ENCODE measurements around the gene PIP4K2C. TPM values are rescaled to one million over a fixed set of nuclear protein-coding genes. Genes with fewer than 3 reads are reported as not detected.

PIP4K2C gene
- total RNA-seq, 1 experiment from 2014 or later, result 37.1 TPM

GRCh38 chr12:57618966-57619433 lies 28.0 kb downstream of the PIP4K2C start:
- no peak overlapping the region for H3T11ph ChIP-seq (ENCODE audit: low read length)
- no peak overlapping the region for H3K14ac ChIP-seq (ENCODE audit: insufficient read depth, low read length)
- H4K91ac ChIP-seq (ENCODE audit: insufficient read length, low read depth, low read length), result no peak overlapping the region
- peak overlapping the region; percentile 71 for H3K4me2 ChIP-seq (ENCODE audit: insufficient read depth, insufficient read length, low read length)
- no peak overlapping the region for H2BK5ac ChIP-seq (ENCODE audit: insufficient read length, low read length)
- no peak overlapping the region for H3K56ac ChIP-seq (ENCODE audit: insufficient read length, low read depth, low read length)
- Mint-ChIP-seq H3K4me1 (peaks cover 30 to 37% of the 10 kb centered on the region in 2 experiments), H3K4me3 (peak overlapping the region; percentile 48 to 80; a peak in 4 of 5 replicates), H3K9me3 (peaks cover 0 to 5% of the 10 kb centered on the region in 2 experiments; a peak in 3 of 5 replicates), H3K36me3 (ENCODE audit: insufficient read depth in 1 of 3, low read depth in 3 of 3) (peaks cover 9 to 32% (median 17%) of the 10 kb centered on the region in 3 experiments), H3K27me3 (ENCODE audit: low read depth) (peaks cover 79% of the 10 kb centered on the region), H3K27ac (no peak overlapping the region; a peak in 1 of 7 replicates)
- WGBS (ENCODE audit: extremely low coverage, insufficient read length, low lambda C conversion rate), result no CpG with 5 or more reads among the region's 16 CpGs
- no peaks in the 10 kb centered on the region for H3K79me2 ChIP-seq (ENCODE audit: insufficient read depth, low read length)
- no peak overlapping the region for H2BK20ac ChIP-seq (ENCODE audit: low read depth, low read length, poor library complexity, severe bottlenecking)
- peaks cover 73% of the 10 kb centered on the region for H3K27me3 ChIP-seq (ENCODE audit: insufficient read depth, low read length)
- peaks cover 12% of the 10 kb centered on the region for H3K23me2 ChIP-seq (ENCODE audit: insufficient read length, low read depth, low read length, poor library complexity, severe bottlenecking)
- H3K18ac ChIP-seq (ENCODE audit: insufficient read length, low read depth, low read length), result no peak overlapping the region
- H3K23ac ChIP-seq (ENCODE audit: insufficient read length, low read depth, low read length), result no peak overlapping the region
- TF ChIP-seq CTCF (conservative IDR thresholded peaks at IDR 0.05), result no peak
- no peaks in the 10 kb centered on the region for H3K4me1 ChIP-seq (ENCODE audit: insufficient read depth, low read length)
- no peaks in the 10 kb centered on the region for H4K20me1 ChIP-seq (ENCODE audit: control insufficient read depth, insufficient read depth, insufficient read length)
- H2AK5ac ChIP-seq (ENCODE audit: insufficient read length, low read length), result no peak overlapping the region
- no peak overlapping the region for H2BK12ac ChIP-seq (ENCODE audit: insufficient read length, low read depth, low read length)
- no peaks in the 10 kb centered on the region for H3K79me1 ChIP-seq (ENCODE audit: insufficient read depth, low read depth, low read length, poor library complexity, severe bottlenecking)
- H3K9ac ChIP-seq (ENCODE audit: extremely low read depth, insufficient read length, low read length), result no peak overlapping the region
- no peak overlapping the region for H2AFZ ChIP-seq (ENCODE audit: low read length)
- H3K27ac ChIP-seq (ENCODE audit: insufficient read length, low read depth, low read length), result no peak overlapping the region
- no peak overlapping the region for H2BK120ac ChIP-seq (ENCODE audit: low read depth, low read length, poor library complexity, severe bottlenecking)
- H3K4ac ChIP-seq (ENCODE audit: low read depth, low read length), result no peak overlapping the region
- DNase-seq, result no peak
- no peak overlapping the region for H2BK15ac ChIP-seq (ENCODE audit: low read depth, low read length)
- no peak overlapping the region for H4K5ac ChIP-seq (ENCODE audit: insufficient read length, low read depth, low read length)
- H4K8ac ChIP-seq (replicated peaks; ENCODE audit: insufficient read length, low read depth, low read length), result no peak overlapping the region
- H3K9me3 ChIP-seq (ENCODE audit: control insufficient read depth, low read depth, low read length), result no peaks in the 10 kb centered on the region

Data from H9 (cell line).